ENCODE measurements around the gene MUL1.
"Not testable (repeated sequence)": the region's sequence is repeated elsewhere in the genome, so short reads cannot be mapped to it uniquely, and the experiment has no call there.

The MUL1 gene

GRCh38 chr1:20507564-20508410, at the start of gene MUL1:
Gene MUL1 (minus strand): TSS chr1:20508151. CDS start chr1:20508024, 127 bp downstream.
- DNase-seq: peak; percentile 88 to 91

- no peak for DNase-seq
These were observed 47.8 kb upstream of the MUL1 start for GRCh38 chr1:20555758-20556120.

GRCh38 chr1:20555025-20555757, 47.2 kb upstream of the MUL1 start:
- DNase-seq: no peak

- DNase-seq: no peak
These were observed 44.9 kb upstream of the MUL1 start for GRCh38 chr1:20552728-20553445.

- DNase-seq: peak in 1 of 2 experiments; percentile 19
These were observed 44.2 kb upstream of the MUL1 start, which contains the start of gene FAM43B for GRCh38 chr1:20551945-20552727. Gene FAM43B (plus strand): TSS chr1:20552573. CDS start chr1:20552974, 401 bp downstream.

GRCh38 chr1:20551161-20551560, 43.2 kb upstream of the MUL1 start:
- DNase-seq: no peak

GRCh38 chr1:20546637-20547036, 38.7 kb upstream of the MUL1 start:
- no peak for DNase-seq

- DNase-seq: no peak
These were observed 32.3 kb upstream of the MUL1 start for GRCh38 chr1:20540281-20540680.

- no peak for DNase-seq
These were observed 31.0 kb upstream of the MUL1 start for GRCh38 chr1:20538760-20539551.

- DNase-seq: no peak
These were observed 30.3 kb upstream of the MUL1 start for GRCh38 chr1:20538227-20538626.

GRCh38 chr1:20534659-20535417, 26.9 kb upstream of the MUL1 start:
- no peak for DNase-seq

GRCh38 chr1:20533635-20534034, 25.7 kb upstream of the MUL1 start:
- no peak for DNase-seq

GRCh38 chr1:20530901-20531300, 22.9 kb upstream of the MUL1 start:
- DNase-seq: no peak

GRCh38 chr1:20530306-20530705, 22.4 kb upstream of the MUL1 start:
- peak in 1 of 2 experiments; percentile 25 for DNase-seq

- DNase-seq: no peak
These were observed 20.3 kb upstream of the MUL1 start for GRCh38 chr1:20528221-20528620.

- DNase-seq: no peak
These were observed 18.3 kb upstream of the MUL1 start for GRCh38 chr1:20526267-20526666.

- DNase-seq: peak; percentile 55 to 69
These were observed 14.3 kb upstream of the MUL1 start for GRCh38 chr1:20521960-20522861.

GRCh38 chr1:20519609-20520262, 11.8 kb upstream of the MUL1 start:
- DNase-seq: not testable (repeated sequence)

Measured in NCI-H1930 (cell line).